CD4-positive, alpha-beta T cell treated with Interleukin-6 for 4 hours (primary cell): ENCODE data around the gene KNCN.

Experiments
- DNase-seq: peaks from one replicate; pipeline ENCODE4 v3.0.0-alpha.2; 2020; ENCODE audit warnings: mixed read lengths

KNCN gene

GRCh38 chr1:46497020-46497419 is 54.4 kb downstream of the KNCN start:
- DNase-seq: no peak

GRCh38 chr1:46496505-46496904 is 54.9 kb downstream of the KNCN start:
- no peak for DNase-seq

- DNase-seq: no peak
Measured at GRCh38 chr1:46495778-46496177, 55.7 kb downstream of the KNCN start.
